NK-92 treated with Interleukin-12 subunit alpha and Interleukin-12 subunit beta, amount 100 ng/mL, for 24 hours (cell line): ENCODE results near the gene BOLL.
"Not testable (repeated sequence)": the region's sequence is repeated elsewhere in the genome, so short reads cannot be mapped to it uniquely, and the experiment has no call there.

Experiments
- DNase-seq: peaks from one replicate; lab custom pipeline; 2025; lab: John Stamatoyannopoulos, UW

The BOLL gene, protein sequence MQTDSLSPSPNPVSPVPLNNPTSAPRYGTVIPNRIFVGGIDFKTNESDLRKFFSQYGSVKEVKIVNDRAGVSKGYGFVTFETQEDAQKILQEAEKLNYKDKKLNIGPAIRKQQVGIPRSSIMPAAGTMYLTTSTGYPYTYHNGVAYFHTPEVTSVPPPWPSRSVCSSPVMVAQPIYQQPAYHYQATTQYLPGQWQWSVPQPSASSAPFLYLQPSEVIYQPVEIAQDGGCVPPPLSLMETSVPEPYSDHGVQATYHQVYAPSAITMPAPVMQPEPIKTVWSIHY

DNA sequence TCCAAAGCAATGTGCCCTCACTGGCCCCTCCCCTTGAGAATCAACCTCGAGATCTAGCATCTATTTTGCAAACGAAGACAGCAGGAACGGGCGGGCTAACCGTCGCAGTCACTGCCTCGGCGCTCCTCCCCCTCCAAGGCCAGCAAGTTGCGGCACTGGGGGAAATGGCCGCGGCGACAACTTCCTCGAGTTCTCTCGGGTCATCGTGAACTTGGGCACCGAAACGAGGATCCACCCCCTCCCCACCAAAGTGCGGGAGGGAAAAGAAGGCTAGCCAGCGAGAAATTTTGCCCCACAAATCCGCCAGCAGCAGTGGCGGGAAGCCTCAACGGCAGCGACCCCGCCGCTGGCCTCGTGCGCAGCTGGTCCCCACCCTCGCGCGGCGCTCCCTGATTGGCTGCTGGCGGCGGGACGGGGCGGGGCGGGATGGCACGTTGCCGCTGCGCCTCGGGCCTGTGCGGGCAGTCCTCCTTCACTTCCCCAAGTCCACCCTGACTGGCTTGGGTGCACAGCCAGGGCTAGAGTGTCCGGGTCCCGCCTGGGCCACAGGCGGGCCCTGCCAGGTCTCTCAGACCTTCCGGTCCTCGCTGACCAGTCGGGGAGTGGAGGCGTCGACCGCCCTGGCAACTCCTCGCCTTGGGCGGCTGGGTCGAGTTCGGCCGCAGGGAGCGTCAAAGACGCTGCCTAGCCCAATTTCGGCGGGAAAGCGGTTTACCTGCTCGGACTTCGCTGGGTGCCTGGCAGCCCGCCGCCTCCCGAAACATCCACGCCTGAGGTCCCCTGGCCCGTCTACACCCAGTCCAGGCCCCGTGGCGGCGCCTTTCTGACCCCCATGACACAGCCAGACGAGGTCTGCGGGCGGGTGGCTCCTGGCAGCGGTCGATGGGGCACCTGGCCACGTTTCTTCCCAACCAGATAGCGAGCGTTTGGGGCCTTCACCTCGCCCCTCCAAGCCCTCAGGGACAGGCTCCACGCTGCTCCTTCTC, at the start of gene BOLL:
Gene BOLL, minus strand, starts transcription at position 364 of the 986 bp plus-strand sequence. CDS start 3,469 bp downstream, outside the sequence.
- no peak for DNase-seq

DNA sequence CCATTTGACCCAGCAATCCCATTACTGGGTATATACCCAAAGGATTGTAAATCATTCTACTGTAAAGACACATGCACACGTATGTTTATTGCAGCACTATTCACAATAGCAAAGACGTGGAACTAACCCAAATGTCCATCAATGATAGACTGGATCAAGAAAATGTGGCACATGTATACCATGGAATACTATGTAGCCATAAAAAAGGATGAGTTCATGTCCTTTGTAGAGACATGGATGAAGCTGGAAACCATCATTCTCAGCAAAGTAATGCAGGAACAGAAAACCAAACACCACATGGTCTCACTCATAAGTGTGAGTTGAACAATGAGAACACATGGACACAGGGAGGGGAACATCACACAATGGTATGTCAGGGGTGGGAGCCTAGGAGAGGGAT, 49.7 kb upstream of the BOLL start:
- DNase-seq = not testable (repeated sequence)

DNA sequence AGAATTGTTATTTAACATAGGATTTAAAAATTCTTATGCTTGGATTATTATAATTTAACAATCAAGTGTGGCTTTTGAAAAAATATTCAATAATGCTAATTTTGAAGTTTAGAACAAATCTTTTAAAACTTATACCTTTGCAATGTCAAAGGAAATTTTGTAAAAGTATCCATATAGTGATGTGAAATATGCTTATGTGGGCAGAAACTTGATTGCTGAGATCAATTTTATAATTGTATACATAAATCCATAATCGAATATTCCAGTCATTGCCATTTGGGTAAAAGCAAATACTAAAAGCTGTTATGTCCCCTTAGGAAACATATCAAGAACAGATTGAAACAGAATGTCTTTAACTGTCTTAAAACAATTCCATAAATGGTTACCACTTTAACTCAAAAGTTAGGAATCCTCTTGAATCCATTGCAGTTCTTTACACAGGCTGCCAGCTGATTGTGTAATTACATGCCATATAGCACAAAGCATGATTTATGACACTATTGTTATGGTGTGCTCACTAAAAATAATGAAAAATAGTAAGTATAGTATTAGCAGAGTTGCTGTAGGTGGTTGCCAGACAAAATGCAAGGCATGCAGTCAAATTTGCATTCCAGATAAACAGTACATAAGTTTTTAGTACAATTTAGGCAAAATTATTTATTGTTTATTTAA, 43.5 kb upstream of the BOLL start:
- DNase-seq = no peak

DNA sequence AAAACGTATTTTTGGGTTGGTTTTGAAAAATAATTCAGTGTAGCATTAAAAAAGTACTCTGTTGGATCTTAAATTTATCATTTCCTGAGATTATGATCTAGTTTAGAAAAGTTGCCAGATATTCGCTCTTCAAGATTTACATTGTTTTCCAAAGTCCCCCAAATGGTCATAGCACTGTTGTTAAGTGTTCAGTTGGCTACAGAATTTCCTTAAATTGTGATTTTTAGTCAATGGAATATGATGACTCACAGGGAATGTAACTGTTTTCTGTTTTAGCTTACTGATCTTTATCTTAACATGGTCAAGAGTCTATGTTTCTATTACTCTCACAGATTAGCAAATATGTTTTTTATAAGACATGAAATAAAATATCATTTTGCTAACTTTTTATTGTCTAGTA, 42.5 kb upstream of the BOLL start:
- DNase-seq = no peak

DNA sequence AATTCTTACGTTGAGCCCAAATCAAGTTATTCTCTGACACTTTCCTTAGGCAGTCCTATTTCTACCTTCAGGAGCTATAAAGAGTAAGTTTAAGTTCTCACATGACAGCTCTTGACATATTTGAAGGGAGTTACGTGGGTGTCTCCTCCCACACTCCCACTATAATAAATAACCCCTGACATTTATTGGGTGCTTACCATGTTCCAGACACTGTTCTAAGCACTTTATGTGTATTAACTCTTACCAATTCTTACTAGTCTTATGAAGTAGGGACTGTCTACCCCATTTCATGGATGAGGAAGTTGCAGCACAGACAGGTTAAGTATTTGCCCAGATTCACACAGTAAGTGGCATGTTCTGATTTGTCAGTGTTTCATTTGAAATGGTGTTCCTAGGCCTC, 37.2 kb upstream of the BOLL start:
- DNase-seq = no peak

DNA sequence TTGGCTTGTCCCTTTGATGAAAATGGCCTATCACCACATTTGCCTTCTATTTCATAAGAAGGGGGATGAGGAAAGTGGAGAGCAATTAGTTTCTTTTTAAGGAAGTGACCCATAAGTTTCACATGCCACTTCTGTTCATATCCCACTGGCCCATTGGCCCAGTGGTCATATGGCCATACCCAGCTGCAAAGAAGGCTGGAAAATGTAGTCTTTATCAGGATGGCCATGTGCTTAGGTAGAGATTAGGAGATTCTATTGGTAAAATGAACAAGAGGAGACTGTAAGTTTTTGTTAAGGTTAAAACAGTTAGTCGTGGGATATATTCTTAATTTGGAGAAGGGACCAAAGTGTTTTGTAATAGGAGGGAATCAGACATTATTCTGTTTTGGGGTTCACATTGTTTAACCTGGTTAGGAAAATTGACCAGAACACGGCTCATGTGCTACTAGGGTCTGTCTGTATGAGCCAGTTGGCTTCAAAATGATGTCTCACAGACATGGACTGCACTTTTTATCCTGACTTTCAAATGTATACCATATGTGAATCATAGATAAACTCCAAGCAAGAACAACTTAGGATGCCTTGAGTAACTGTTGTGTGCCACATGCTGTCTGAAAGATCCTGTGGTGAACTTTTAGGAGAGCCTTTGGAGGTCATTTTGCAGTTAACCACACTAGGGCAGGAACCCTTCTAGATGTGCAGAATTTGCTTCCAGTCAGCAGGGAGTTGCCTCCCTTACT, 36.6 kb upstream of the BOLL start:
- DNase-seq = no peak

DNA sequence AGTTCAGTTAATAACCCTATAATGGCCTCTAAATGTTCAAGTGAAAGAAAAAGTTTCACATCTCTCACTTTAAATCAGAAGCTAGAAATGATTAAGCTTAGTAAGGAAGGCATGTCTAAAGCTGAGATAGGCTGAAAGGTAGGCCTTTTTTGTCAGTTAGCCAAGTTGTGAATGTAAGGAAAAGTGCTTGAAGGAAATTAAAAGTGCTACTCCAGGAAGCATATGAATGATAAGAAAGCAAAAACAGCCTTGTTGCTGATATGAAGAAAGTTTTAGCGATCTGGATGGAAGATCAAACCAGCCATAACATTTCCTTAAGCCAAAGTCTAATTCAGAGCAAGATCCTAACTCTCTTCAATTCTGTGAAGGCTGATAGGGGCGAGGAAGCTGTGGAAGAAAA, 29.4 kb upstream of the BOLL start:
- DNase-seq = no peak

DNA sequence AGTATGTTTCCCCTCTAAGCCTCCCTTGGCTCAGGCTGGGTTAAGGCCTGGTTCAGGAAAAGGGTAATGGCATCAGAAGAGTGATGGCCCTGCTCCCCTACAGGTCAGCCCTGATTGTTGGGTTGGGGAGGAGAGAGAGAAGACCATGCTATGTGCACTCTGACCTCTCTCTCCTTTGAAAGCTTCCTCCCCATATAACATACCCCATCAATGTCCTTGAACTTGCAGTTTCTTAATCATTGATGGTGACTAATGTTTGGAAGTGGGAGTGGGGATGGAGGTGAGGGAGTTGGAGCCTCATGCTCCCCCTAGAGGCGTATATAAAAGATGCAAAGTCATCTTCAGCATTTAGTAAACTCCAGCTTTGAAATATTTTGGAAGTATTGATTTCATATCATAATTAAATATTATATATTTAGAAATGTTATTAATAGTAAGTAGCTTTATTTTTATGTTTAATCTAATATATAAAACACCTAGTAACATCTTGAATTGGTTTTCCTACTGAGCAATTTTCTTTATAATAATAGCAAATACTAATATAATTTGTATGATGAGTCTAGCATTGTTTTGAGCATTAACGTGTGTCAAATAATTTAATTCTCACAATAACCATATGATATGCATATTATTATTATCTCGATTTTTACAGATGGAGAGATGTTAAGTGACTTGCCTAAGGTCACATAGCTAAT, 28.1 kb upstream of the BOLL start:
- no peak for DNase-seq

DNA sequence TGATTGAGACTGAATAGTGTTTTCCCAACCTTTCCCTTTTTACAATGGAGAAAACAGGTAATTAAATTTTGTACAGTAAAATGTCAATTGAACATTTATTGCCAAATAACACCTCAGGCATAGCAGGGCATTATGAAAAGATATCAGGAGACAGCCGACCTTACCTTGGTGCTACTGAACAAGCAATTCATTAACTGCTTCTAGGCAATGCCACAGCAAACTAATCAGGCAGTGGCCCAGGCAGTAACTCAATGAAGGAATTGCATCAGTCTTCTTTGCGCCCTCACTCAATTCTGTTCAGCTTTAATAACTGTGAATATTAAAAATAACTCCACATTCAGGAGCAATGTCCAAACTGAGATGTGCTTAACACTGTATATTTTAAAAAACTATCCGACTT, 25.4 kb upstream of the BOLL start:
- DNase-seq = no peak

DNA sequence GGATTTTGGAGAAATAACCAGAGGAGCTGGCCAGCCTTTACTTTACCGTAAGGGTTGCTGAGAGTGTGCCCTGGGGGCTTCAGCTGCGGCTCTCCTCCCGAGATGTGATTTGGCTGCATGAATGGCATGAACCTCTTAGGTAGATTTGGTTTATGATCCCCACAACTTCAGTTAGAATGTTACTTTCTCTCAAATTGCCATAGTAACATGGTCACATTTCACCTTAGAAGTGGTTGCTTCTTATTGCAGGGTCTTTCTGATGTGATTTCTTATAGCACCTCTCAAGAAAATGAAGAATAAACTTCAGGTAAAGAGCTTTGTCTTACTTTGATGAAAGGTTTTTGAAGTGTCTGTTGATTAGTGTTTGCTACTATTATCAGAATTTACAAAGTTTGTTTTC, 24.9 kb upstream of the BOLL start:
- DNase-seq = no peak

DNA sequence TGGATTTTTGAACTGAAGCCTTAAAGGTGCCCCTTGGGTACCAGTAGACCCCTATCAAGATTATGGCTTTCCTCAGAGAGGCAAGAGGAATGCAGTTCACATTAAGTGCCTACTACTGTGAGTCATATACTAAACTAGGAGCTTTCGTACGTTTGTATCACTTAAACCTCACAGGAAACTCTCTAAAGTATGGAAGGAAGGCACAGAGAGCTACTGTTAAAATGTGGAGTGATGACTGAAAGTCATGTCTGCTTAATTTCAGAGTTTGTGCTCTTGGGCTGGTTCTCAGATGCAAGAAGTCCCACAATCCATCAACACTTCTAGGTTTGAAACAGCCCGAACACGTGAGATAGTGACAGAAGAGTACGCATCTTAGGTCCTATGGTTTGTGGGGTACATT, 23.9 kb upstream of the BOLL start:
- DNase-seq = no peak

DNA sequence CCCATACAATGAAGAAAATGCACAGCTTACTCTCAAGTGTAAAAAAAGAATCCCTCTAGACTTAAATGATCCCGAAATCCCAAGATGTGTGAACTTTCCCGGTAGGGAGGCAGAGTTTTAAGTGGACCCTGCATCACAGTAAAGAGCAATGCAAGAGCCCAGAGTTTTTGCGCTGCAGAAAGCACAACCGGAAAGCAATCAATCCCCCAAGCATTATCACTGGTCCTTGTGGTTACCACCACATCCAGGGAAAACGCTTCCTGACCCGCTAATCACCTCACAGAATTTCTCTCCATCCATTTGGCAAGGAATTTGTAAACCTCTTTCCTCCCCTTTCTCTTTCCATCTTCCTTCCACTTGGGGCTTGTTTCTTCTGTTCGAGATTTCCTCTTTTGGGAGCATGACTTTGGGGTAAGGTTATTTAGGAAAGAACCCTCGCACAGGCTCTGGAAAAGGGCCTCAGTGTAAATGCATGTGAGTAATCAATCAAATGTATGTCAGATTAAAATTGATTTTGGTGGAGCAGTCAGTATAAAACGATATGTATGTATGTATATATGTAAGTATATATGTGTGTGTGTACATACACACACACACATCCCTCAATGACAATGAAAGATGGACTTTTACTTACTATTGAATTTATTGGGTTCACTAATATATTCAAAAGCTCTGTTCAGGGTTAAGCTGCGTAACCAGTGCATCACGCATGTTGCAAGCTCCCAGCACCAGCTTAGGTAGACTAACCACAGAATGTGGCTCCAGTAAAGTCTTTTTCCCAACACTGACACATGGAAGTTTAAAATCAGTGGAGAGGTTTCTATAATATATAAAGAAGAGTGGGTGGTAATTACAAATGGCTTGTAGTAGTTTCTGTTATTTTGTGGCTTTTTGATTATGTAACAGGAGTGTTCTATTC, 20.9 kb upstream of the BOLL start:
- DNase-seq = no peak

DNA sequence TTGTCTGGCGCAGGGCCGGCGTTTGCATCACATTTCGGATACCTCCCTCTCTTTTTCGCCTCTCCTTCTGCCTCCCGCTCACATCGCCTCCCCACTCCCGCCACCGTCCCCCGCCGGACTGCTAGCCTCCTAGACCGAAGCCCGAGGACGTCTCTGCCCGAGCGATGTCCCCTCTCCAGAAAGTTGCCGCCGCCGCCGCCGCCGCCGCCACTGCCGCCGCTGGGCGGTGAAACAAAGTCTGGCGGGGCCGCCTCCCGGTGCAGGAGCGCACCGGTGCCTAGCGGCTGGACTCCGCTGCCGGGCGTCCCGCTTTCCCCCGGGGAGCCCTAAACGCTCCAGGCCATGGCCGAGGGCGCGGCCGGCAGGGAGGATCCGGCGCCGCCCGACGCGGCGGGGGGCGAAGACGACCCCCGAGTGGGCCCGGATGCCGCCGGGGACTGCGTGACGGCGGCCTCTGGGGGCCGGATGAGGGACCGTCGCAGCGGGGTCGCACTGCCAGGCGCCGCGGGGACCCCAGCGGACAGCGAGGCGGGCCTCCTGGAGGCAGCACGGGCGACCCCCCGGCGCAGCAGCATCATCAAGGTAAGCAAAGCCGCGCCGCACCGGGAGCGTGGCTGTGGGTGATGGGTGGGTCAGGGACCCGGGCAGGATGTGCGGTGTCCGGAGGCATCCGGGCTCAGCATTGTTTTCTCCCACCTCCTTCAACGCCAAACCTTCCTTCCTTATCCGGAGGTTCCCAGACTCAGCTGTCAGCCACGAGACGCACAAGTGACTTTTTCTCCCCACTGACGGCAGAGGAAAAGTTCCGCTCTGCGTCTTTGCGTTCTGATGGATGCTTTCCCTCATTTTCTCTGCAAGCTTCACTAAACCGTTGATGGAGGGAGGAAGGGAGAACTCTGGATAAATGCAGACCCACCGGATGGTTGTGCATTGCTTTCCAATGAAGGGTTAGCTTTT, 19.9 kb upstream of the BOLL start:
- no peak for DNase-seq

DNA sequence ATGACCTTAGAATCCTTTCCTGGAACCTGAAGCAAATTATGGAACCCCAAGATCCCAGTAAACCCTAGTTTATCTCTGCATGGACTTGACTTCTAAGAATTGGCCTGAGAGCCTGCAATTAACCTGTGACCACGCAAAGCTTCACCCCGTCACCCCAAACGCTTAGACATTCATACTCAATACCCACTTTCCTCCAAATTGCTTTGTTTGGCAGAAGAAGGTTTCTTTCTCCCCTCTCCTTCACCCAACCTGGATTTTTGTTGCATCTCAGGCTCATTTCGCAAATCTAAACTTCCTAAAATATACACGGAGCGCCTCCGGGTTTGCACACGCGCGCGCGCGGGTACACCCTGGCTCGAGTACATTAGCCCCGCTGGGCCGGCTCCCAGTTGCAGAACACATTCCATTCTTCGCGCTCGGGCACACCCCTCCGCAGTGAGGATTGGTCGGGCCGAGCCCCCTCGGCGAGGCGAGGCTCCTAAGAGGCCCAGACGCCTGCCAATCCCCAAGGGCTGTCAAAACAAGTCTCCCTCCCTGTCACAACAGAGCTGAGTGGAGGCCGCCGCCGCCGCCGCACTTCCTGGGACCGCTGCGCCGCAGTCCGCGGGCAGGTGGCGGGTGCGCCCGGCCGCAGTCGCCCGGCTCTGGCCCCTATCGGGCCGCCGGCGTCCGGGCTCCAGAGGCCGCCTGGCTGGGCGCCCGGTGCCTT, 19.1 kb upstream of the BOLL start, which contains the start of gene PLCL1:
Gene PLCL1, plus strand, starts transcription at position 545 of the 709 bp plus-strand sequence.
- no peak for DNase-seq

DNA sequence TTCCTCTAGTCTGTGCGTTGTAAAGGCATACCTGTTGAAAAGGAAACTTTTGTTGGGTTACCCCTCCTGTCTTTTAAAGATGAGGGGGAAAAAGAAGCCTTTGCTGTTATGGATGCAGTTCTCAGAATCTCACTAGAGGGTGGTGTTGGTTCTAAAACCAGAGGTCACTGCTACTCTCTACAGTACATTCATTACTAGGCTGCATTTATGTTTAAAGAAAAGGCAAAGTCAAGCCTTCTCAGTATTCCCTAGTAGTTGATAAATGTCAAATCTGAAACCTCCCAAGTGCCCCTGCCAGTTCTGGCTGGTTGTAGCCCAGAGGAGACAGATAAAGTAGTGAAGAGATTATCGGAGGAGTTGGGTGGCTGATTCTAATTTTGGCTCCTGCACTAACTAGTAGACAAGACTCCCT, 17.9 kb upstream of the BOLL start:
- DNase-seq = no peak

DNA sequence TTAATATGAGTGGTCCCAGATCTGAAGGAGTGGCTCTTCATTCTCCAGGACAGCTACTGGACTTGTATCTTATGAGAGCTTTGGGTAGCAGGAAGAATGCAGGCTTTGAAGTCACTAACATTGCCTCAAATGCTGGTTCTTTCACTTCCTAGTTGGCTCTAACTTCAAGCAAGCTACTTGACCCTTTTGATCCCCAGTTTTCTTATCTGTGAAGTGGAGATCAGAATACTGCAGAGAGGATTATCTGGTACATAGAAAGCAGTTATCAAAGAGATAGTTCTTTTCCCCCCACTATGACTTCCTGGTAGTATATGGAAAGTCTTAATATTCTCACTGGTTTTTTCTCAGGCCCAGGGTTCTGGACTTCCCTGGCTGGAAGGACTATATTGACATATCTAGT, 15.9 kb upstream of the BOLL start:
- DNase-seq = no peak

DNA sequence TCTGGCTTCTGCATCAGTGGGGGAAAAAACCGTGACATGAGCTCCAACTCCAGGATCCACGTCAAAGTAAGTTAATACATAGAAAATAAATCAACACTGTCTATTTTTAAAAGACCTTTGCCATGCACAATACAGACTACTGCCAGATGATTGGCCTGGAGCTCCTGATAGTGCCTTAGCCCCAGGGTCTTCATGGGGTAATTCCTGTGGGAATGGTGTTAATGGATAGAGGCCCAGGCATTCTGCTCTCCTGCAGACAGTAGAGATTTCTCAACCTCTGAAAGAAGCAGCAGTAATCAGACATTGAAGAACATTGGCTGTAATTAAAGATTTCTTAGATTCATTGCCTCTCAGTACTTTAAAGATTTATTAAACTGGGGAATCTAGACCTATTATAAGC, 15.0 kb upstream of the BOLL start:
- no peak for DNase-seq

DNA sequence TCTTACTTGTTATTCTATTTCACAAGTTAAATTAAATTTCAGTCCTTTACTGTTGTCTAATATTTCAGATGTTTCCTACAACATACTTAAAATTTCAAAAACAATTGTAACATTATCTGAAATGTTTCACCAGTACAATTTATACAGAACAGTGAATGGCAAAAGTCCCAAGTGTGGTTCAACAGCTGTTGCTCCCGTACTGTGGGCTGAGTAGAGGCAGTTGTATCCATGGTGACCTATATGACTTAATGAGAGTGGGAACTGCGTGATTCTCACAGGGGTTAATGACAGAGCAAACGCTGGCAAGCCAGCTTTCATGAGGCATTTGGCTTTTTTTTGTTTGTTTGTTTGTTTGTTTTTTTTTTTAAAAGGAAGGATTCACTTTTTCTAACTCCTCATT, 13.9 kb upstream of the BOLL start:
- no peak for DNase-seq
